CD4-positive, alpha-beta T cell (primary cell): ENCODE measurements around the gene HSP90B1. TPM values are rescaled to one million over a fixed set of nuclear protein-coding genes. Genes with fewer than 3 reads are reported as not detected.

Experiments
- ATAC-seq: fragments of 200-7000 bp; cut with Tn5 transposase; one replicate; pipeline ENCODE4 v1.10.0; 2022; ENCODE audit warnings: mild to moderate bottlenecking; ENCODE audit not compliant: poor library complexity
- CTCF ChIA-PET: fragments of 350-600 bp; sonication (Branson Sonifier 250); formaldehyde crosslinking; loops from one replicate; lab custom pipeline; 2021; ENCODE audit warnings: antibody characterized with exemption, inconsistent platforms; lab: Charles Lee
- POLR2A ChIA-PET: fragments of 350-600 bp; sonication (Branson Sonifier 250); formaldehyde crosslinking; loops from one replicate; lab custom pipeline; 2021; ENCODE audit warnings: antibody characterized with exemption, inconsistent platforms; lab: Charles Lee
- DNase-seq, 14 experiments: peaks; one replicate each; pipeline ENCODE4 v3.0.0-alpha.2; 2013 to 2020; ENCODE audit warnings: mixed read lengths in 2 of 14
- H3K27ac ChIP-seq, 2 donors: one replicate each; pipeline versions ENCODE4 v1.5.1 to v1.7.0; 2013; ENCODE audit warnings: low read length in 2 of 2, low read depth in 1 of 2, mild to moderate bottlenecking in 1 of 2
- H3K27me3 ChIP-seq, 2 experiments: 1 replicate in 1 of 2; 2 replicates in 1 of 2; pipeline versions ENCODE4 v1.6.1 to v1.7.0; 2013; ENCODE audit warnings: low read length in 2 of 2, control low read depth in 1 of 2, mild to moderate bottlenecking in 1 of 2, moderate library complexity in 1 of 2; ENCODE audit not compliant: insufficient read depth in 2 of 2, control insufficient read depth in 1 of 2
- H3K36me3 ChIP-seq: one replicate; pipeline ENCODE4 v1.6.1; 2013; ENCODE audit warnings: low read length, control low read depth; ENCODE audit not compliant: insufficient read depth
- H3K4me1 ChIP-seq: one replicate; pipeline ENCODE4 v1.6.1; 2013; ENCODE audit warnings: low read length, control low read depth; ENCODE audit not compliant: insufficient read depth
- H3K4me3 ChIP-seq: one replicate; pipeline ENCODE4 v1.5.1; 2013; ENCODE audit warnings: mild to moderate bottlenecking, low read length, moderate library complexity
- H3K9me3 ChIP-seq, 2 experiments: 1 replicate in 1 of 2; 2 replicates in 1 of 2; pipeline versions ENCODE4 v1.6.1 to v1.7.0; 2013; ENCODE audit warnings: low read length in 2 of 2, mild to moderate bottlenecking in 2 of 2, control low read depth in 1 of 2, moderate library complexity in 1 of 2; ENCODE audit not compliant: control insufficient read depth in 1 of 2, insufficient read depth in 1 of 2
- H3K27ac Mint-ChIP-seq: one replicate; pipeline ENCODE4 v1.8.0; 2020; ENCODE audit warnings: mixed read lengths
- H3K27me3 Mint-ChIP-seq: one replicate; pipeline ENCODE4 v1.8.0; 2021; ENCODE audit warnings: mixed read lengths
- H3K36me3 Mint-ChIP-seq: one replicate; pipeline ENCODE4 v1.8.0; 2021; ENCODE audit warnings: low read depth, mixed read lengths
- H3K4me1 Mint-ChIP-seq: one replicate; pipeline ENCODE4 v1.8.0; 2021; ENCODE audit warnings: low read depth, mixed read lengths
- H3K4me3 Mint-ChIP-seq: one replicate; pipeline ENCODE4 v1.8.0; 2020; ENCODE audit warnings: mild to moderate bottlenecking, mixed read lengths
- H3K9me3 Mint-ChIP-seq: one replicate; pipeline ENCODE4 v1.8.0; 2020; ENCODE audit warnings: mixed read lengths
- intact Hi-C, 2 experiments: fragments of 100-400 bp; cut with DNase I in 1 of 2; cut with micrococcal nuclease in 1 of 2; formaldehyde crosslinking; loops; one replicate each; pipeline versions ENCODE4 v1.15.1 to v1.9.0; 2023 to 2025; cut with DNase I, micrococcal nuclease
- total RNA-seq, 174 experiments: library from RNA in 2 of 174; stranded (reverse) in 2 of 174; gene quantifications; one replicate each; pipeline ENCODE4 v1.2.3 and lab custom pipeline; 2021 to 2026
- TF ChIP-seq, protein P1 (sequence below): fragments of 200-600 bp; IDR thresholded peaks from one replicate; pipeline ENCODE4 v1.8.0; 2022; ENCODE audit warnings: antibody characterized with exemption, mild to moderate bottlenecking

The HSP90B1 gene
- total RNA-seq, 2 experiments from 2014 or later: 201 to 212 TPM

DNA sequence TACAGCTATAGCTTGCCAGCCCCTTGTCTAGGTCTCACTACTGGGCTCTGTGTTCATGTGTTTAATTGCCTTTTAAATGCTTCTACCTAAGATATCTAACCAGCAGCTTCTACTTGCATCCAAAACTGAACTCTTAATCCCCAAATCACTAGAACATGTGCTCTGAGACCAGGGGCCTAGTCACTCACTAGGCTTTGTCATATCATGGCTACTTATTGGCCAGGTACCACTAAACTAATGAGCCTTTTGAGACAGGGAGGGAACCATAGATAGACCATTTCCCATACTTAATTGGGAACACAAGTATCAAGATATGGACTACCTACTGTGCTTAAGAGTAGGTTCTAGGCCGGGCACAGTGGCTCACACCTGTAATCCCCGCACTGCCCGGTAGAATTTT lies 6.5 kb downstream of the HSP90B1 start:
- no peaks in the 10 kb centered on the region for H3K9me3 ChIP-seq
- ATAC-seq (no peak), DNase-seq (no peak)
- ChIA-PET CTCF (interaction anchor here (1.2 kb wide), 1 partner anchor 173 kb away, joined by 3 read pairs; no protein-coding TSS in a partner anchor), POLR2A (interaction anchor here (0.7 to 2.8 kb wide), 5 partner anchors 8 to 128 kb away, joined by 3 to 13 read pairs (median 5); partner anchors contain the start of genes HCFC2 and TDG)
- H3K27me3 ChIP-seq: no peaks in the 10 kb centered on the region
- peaks cover 94% of the 10 kb centered on the region for H3K36me3 ChIP-seq
- H3K27ac Mint-ChIP-seq: peak overlapping the region; percentile 43
- peaks cover 25% of the 10 kb centered on the region for H3K4me1 ChIP-seq
- H3K27ac ChIP-seq: no peak overlapping the region
- intact Hi-C loops: loop anchor here in 1 of 2 experiments (10.0 kb wide), 1 partner anchor 348 kb away; no protein-coding TSS in a partner anchor
- H3K9me3 Mint-ChIP-seq: no peaks in the 10 kb centered on the region
- TF ChIP-seq, protein P1, sequence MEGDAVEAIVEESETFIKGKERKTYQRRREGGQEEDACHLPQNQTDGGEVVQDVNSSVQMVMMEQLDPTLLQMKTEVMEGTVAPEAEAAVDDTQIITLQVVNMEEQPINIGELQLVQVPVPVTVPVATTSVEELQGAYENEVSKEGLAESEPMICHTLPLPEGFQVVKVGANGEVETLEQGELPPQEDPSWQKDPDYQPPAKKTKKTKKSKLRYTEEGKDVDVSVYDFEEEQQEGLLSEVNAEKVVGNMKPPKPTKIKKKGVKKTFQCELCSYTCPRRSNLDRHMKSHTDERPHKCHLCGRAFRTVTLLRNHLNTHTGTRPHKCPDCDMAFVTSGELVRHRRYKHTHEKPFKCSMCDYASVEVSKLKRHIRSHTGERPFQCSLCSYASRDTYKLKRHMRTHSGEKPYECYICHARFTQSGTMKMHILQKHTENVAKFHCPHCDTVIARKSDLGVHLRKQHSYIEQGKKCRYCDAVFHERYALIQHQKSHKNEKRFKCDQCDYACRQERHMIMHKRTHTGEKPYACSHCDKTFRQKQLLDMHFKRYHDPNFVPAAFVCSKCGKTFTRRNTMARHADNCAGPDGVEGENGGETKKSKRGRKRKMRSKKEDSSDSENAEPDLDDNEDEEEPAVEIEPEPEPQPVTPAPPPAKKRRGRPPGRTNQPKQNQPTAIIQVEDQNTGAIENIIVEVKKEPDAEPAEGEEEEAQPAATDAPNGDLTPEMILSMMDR: no peak
- peaks cover 99% of the 10 kb centered on the region for H3K36me3 Mint-ChIP-seq
- H3K4me3 ChIP-seq: no peak overlapping the region
- no peaks in the 10 kb centered on the region for H3K27me3 Mint-ChIP-seq
- peaks cover 52% of the 10 kb centered on the region for H3K4me1 Mint-ChIP-seq
- peak overlapping the region; percentile 4 for H3K4me3 Mint-ChIP-seq

DNA sequence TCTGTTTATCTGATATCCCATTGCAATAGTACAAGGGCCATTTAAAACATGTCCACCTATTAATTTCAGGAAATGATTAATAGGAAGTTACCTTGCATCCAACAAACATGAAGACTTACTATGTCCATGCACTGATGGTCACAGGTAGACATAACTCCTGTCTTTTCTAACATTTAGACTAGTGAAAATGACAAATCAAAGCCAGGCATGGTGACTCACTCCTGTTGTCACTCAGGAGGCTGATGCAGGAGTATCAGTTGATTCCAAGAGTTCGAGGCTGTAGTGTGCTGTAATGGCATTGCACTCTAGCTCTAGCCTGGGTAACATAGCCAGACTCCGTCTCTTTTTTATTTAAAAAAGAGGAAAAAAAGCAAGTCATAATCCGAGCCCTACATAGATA lies 14.8 kb downstream of the HSP90B1 start:
- intact Hi-C loops: no loop called here
- ATAC-seq: no peak
- Histone ChIP-seq H3K27ac (no peak overlapping the region), H3K4me1 (no peaks in the 10 kb centered on the region), H3K27me3 (no peaks in the 10 kb centered on the region), H3K36me3 (peaks cover 96% of the 10 kb centered on the region), H3K4me3 (no peak overlapping the region), H3K9me3 (peaks cover 0 to 3% of the 10 kb centered on the region in 2 experiments)
- Mint-ChIP-seq H3K4me1 (peaks cover 10% of the 10 kb centered on the region), H3K27me3 (no peaks in the 10 kb centered on the region), H3K27ac (no peak overlapping the region), H3K36me3 (peaks cover 100% of the 10 kb centered on the region), H3K4me3 (no peak overlapping the region), H3K9me3 (no peaks in the 10 kb centered on the region)
- POLR2A ChIA-PET: interaction anchor here (0.7 kb wide), 1 partner anchor 16 kb away, joined by 4 read pairs; no protein-coding TSS in a partner anchor
- TF ChIP-seq, protein P1: no peak
- CTCF ChIA-PET: no interaction called here
- no peak for DNase-seq

DNA sequence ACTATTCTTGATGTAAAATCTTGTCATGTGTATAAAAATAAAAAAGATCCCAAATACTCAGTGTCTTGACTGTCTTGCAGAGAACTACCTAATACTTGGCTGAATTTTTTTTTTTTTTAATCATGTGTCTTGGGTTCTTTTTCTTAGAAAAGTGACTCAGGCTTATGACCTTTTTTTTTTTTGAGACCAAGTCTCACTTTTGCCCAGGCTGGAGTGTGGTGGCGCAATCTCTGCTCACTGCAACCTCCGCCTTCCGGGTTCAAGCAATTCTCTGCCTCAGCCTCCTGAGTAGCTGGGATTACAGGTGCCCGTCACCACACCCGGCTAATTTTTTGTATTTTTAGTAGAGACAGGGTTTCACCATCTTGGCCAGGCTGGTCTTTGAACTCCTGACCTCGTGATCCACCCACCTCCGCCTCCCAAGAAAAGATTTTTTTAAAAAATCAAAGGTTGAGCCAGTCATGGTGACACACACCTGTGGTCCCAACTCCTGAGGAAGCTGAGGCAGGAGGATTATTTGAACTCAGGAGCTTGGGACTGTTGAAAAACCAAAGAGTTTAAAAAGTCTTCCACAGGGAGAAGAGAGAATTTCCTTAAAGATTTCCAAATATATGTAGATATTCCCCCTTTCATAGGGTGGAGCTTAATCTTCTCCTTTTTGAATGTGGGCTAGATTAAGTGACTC lies 17.8 kb downstream of the HSP90B1 start:
- Mint-ChIP-seq H3K36me3 (peaks cover 92% of the 10 kb centered on the region), H3K27me3 (no peaks in the 10 kb centered on the region)

More for the DNA sequence above, 17.8 kb downstream of the HSP90B1 start:
- Mint-ChIP-seq H3K9me3 (no peaks in the 10 kb centered on the region), H3K27ac (peak overlapping the region; percentile 60), H3K4me3 (no peak overlapping the region), H3K4me1 (peaks cover 13% of the 10 kb centered on the region)
- H3K4me1 ChIP-seq: no peaks in the 10 kb centered on the region
- POLR2A ChIA-PET: interaction anchor here (1.8 to 1.9 kb wide), 2 partner anchors 18 kb away, joined by 5 to 7 read pairs; partner anchors contain the start of genes HSP90B1 and TDG
- no peaks in the 10 kb centered on the region for H3K27me3 ChIP-seq
- TF ChIP-seq, protein P1: no peak
- H3K4me3 ChIP-seq: no peak overlapping the region
- no peak for ATAC-seq
- no peak overlapping the region for H3K27ac ChIP-seq
- H3K9me3 ChIP-seq: peaks cover 0 to 3% of the 10 kb centered on the region in 2 experiments
- CTCF ChIA-PET: no interaction called here
- intact Hi-C loops: no loop called here
- DNase-seq: no peak
- H3K36me3 ChIP-seq: peaks cover 92% of the 10 kb centered on the region
